Fibroblast of the conjunctiva (primary cell): ENCODE data around the gene OSM.

Experiments used
- DNase-seq: peaks from one replicate; pipeline ENCODE4 v3.0.0-alpha.2; 2010; ENCODE audit warnings: low read depth

Gene OSM

DNA sequence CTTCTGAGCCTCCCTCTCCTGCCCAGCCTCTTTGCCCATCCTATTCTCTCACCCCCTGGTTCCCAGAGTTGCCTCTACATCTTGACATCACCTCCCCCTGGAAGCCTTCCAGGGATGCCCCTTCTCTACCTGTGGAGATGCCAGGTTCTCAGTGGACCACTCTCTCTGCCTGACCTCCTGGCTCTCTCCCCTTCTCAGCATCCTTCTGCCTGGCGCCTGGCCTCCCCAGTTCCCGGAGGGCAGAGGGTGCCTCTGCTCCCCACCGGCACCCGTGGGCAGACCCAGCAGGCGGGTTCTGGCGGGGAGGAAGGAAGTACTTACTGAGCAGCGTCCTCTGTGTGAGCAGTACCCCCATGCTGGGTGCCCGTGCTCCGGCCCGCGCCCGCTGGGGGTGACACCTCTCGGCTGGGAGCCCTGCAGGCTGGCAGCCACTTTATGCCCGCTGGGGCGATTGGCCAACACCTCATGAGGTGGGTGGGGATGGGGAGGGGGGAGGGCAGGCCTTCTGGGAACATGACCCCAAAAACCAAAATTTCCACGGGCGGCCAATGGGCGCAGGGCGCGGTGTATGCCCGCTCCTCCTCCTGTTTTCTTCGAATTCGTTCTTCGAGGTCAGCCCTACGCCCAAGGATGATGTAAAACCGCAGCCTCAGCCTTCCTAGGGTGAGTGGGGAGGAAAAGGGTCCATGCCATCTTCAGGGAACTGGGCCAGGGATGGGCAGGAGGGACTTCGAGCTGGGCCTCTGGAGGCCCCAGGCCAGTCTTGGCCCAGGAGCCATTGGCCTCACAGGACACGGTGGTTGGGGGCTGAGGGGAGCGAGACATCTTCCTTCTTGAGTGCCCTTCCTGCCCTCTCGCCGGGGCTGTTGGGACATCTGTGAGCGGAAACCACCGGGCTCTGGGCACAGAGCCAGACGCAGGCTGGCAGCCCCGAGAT is at the start of gene OSM:
Gene OSM, minus strand, starts transcription at position 407 of the 937 bp plus-strand sequence. Its CDS starts 52 bp downstream, at position 355.
- no peak for DNase-seq

GRCh38 chr22:30315962-30316576 is 49.4 kb upstream of the OSM start:
- DNase-seq = no peak

DNA sequence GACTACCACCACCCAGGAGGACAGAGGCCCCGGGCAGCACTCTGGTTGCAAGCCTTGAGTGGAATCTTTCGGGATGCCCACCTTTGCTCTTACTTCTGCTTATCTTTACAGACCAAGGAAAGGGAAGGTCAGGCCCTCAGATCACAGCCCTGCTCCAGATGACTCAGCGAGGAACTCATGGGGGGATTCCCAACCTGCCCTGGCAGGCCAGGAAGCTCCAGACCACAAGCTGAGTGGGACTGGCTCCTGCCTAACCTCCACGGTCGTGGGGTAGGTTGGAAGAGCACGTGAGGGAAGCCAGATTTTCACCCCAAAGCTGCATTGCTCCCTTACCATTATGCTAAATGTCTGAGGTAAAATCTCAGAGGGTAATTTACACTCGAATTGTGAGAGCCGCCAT is 48.3 kb upstream of the OSM start:
- DNase-seq = no peak

DNA sequence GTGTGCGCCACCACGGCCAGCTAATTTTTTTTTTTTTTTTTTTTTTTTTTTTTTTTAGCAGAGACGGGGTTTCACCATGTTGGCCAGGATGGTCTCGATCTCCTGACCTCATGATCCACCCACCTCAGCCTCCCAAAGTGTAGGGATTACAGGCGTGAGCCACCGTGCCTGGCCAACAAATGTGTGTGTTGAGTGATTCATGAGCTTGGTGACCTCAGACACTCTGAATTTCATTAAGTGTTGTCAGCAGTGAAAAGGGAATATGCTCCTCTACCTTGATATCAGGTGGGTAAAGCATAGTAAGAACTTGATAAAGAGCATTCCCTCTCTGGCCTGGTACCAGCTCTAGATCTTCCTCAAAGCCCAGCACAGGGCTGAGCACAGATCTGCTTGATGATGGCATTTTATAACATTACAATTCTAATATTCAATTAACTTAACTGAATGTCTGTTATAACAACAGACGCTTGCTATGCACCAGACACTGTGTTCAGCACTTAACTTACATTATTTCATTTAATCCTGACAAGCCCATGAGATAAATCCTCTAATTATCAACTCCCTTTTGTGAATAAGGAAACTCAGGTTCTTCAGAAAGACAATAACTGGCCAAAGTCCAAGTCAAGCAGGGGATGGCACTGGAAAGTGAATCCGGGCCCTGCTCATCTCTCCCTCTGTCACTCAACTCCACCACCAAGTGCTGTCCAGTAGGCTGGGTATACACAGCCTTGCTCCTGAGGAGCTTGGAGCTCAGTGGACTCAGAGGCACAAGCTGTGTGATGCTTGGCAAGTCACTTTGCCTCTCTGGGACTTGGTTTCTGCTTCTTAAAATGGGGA is 47.1 kb upstream of the OSM start:
- no peak for DNase-seq

GRCh38 chr22:30312053-30312452 is 45.4 kb upstream of the OSM start:
- DNase-seq = no peak

DNA sequence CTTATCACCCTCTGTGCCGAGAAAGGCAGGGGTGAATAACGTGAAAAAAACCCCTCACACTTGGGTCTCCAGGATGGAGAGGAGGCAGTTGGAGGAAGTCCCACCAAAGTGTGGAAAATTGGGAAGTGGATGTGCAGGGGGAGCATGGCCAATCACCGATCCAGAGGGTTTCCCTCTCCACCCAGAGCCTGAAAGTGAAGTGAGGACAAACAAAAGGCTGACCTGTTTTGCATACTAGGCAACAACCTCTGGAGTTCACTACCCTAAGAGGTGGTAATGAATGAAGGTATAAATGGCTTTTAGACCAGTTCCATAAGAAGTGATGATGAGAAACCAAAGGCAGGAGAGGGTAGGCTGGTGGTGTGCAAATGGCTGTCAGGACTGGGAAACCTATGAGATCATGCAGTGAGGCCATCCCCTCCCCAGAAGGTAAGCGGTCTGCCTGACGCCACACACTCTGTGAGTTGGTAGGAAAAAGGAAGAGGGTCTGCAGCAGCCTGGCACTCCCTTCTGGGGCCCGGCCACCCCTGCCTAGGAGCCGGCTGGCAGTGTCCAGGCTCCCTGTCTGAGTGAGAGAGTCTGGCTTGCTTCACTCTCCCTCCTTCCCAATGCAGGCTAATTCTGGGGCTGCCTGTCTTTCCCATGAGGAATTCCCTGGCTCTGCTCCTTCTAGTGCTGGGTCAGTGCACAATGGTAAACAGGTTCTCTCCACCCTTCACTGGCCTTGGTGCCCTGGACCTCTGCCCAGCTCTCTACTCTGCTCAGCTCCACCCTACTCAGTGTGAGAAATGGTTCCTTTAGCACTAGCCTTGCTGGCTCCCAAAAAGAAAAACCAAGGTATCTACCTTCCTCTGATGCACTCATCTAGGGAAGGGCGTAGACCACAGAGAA is 44.5 kb upstream of the OSM start:
- DNase-seq = peak; percentile 49

GRCh38 chr22:30309951-30310741 is 43.5 kb upstream of the OSM start:
- DNase-seq = peak; percentile 30

DNA sequence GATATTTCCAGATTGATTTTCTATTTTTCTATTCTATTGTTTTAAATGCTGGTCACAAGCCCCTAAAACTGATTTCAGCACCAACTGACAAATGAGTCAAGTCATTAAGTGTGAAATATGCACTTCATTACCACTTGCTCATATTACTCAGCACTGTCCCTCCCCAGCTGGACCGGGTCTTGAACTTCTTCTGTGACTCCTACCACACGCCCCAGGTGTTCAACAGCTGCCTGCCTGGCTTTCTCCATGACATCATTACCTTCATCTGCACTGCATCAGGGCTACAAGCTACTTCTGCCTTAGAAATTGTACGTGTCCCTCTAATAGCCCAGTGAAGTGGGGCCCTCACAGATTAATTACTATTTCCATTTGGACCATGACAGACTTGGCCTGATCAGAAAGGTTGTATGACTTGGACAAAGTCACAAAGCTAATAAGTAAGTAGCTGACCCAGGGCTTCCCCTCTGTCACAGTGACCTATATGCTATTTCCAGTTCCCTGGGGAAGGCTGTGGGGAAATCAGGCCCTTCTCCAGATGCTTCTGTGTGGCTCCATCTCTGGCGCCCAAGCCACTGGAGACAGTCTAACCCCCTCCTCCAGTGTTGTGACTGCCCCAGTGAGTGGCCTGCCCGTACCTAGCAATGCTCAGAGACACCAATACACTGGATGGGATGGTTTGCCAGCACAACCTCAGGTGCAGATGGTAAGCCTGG is 42.0 kb upstream of the OSM start:
- no peak for DNase-seq

DNA sequence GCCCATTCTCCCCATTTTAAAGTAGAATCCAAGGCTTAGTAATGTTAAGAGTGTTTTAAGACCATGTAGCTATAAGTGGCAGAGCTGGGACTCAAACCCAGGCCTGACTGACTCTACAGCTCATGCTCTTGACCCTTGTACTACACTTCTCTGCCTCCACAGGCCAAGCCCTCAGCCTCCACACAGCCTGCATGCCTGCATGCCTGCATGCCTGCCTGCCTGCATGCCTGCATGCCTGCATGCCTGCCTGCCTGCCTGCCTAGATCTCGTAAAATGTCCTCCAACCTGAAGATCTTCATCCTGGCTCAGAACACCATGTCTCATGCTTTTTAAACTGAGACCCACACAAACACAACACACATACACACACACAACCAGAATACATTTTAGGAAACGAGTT is 41.4 kb upstream of the OSM start:
- DNase-seq = no peak

- DNase-seq = no peak
Measured at GRCh38 chr22:30307041-30307574, 40.5 kb upstream of the OSM start.

GRCh38 chr22:30306627-30307011 is 40.0 kb upstream of the OSM start:
- DNase-seq = no peak

GRCh38 chr22:30305906-30306626 is 39.4 kb upstream of the OSM start:
- no peak for DNase-seq

DNA sequence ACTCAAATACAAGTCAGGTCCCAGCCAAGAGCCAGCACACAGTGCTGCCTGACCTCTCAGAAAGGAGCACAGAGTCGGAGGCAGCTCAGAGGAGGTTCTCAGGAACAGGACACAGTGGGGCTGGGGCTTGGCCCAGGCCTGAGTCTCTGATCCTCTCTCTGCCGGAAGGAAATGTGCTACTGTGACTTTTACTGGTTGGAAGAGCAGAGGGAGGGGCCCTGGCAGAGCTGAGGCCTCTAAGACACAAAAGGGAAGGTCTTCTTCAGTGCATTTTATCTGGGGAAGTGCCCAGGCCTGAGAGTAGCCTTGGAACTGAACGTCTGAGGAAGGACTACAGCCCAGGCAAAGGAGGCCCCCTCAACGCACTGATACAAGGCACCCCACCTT is 38.9 kb upstream of the OSM start:
- no peak for DNase-seq

GRCh38 chr22:30304495-30305244 is 38.0 kb upstream of the OSM start:
- DNase-seq = no peak

DNA sequence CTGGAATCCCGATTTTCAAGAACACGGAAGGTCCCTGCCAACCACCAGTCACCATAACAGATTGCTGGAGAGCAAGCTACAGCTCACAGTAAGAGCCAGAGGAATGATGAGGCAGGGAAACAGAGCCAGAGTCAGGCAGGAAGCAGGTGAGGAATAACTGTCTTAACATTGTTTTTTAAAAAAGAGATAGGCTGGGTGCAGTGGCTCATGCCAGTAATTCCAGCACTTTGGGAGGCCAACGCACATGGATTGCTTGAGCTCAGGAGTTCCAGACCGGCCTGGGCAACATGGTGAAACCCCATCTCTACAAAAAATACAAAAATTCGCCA is 36.1 kb upstream of the OSM start:
- DNase-seq = no peak

DNA sequence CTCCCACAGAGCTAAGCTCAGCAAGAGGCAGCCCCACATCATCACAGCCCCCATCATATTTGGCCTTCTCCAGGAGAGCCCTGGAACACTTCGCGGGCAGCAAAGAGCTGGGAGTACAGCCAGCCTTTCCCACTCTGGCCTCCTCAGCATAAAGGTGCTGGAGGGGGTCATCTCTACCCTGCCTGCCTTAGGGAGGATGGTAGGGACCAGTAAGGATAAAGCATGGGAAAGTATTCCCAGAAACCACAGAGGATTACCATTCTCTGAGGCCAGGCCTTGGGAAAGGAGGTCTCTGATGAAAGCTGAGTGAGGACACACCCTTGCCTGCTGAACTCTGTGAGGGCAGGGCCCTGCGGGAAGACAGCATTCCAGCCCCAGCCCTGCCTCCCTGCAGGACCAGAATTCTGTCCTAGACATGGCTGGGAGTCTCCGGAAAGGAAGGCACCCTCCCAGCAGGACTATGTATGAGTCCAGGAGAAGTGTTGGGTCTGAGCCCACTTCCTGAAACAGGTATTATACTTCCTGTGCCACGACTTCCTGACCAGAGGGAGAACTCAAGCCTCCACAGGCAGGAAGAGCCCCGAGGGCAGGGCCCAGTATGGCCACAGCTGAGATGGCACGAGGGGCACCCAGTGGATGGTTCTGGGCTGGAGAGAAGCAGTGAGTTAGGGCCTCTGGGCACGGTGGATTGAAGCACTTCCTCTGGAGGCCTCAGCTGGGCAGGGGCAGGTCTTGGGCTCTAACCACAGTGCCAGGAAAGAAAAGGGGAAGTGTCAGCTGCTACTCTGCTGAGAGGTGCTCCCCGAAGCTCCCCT is 35.6 kb upstream of the OSM start:
- DNase-seq = no peak

- no peak for DNase-seq
Measured at GRCh38 chr22:30299322-30299721, 32.7 kb upstream of the OSM start.
